Measurements from ENCODE around the gene ZNF44. TPM values are rescaled to one million over a fixed set of nuclear protein-coding genes. Genes with fewer than 3 reads are reported as not detected.

The ZNF44 gene
- total RNA-seq, 2 donors from 2014 or later, result 8.8 to 10.5 TPM

- ATAC-seq, result peak; percentile 72
- no peaks in the 10 kb centered on the region for H3K36me3 ChIP-seq (replicated peaks in 1 of 2; ENCODE audit: insufficient read depth in 1 of 2, low read depth in 2 of 2)
- H3K27me3 ChIP-seq, result no peaks in the 10 kb centered on the region
- WGBS, 2 donors, result 0 to 1% methylated on average over 6 to 18 of the region's 18 CpGs
- intact Hi-C loops (cut with DNase I), result no loop called here
- H3K27ac ChIP-seq, result peak overlapping the region; percentile 93 to 99 (median 98)
- TF ChIP-seq CTCF (IDR thresholded peaks at IDR 0.05), result no peak
- peak; percentile 70 to 88 (median 79) for TF ChIP-seq POLR2A (IDR thresholded peaks at IDR 0.05)
- peaks cover 24% of the 10 kb centered on the region for H3K4me1 ChIP-seq
- peak; percentile 87 to 96 (median 95) for DNase-seq
- no peaks in the 10 kb centered on the region for H3K9me3 ChIP-seq
- peak overlapping the region; percentile 89 to 95 for H3K4me3 ChIP-seq
These were observed 870 bp downstream of the ZNF44 start for GRCh38 chr19:12293777-12294248.

GRCh38 chr19:12289790-12290065, 5.0 kb downstream of the ZNF44 start:
- Histone ChIP-seq H3K4me1 (peaks cover 18% of the 10 kb centered on the region), H3K4me3 (no peak overlapping the region), H3K36me3 (replicated peaks in 1 of 2; ENCODE audit: insufficient read depth in 1 of 2, low read depth in 2 of 2) (no peaks in the 10 kb centered on the region), H3K27me3 (no peaks in the 10 kb centered on the region), H3K27ac (peak overlapping the region in 1 of 4 donors; percentile 25), H3K9me3 (no peaks in the 10 kb centered on the region)
- ATAC-seq (no peak), DNase-seq (no peak)
- WGBS, 2 donors, result 93 to 96% methylated on average over 7 of the region's 7 CpGs
- no peak for TF ChIP-seq POLR2A (IDR thresholded peaks at IDR 0.05)
- no peak for TF ChIP-seq CTCF (IDR thresholded peaks at IDR 0.05)
- intact Hi-C loops (cut with DNase I), result no loop called here

GRCh38 chr19:12287958-12288500, 6.7 kb downstream of the ZNF44 start:
- ATAC-seq (no peak), DNase-seq (no peak)
- H3K9me3 ChIP-seq, result no peaks in the 10 kb centered on the region
- peaks cover 14% of the 10 kb centered on the region for H3K4me1 ChIP-seq
- WGBS, 2 donors, result 67 to 72% methylated on average over 1 of the region's 1 CpG
- no peaks in the 10 kb centered on the region for H3K27me3 ChIP-seq
- H3K4me3 ChIP-seq, result no peak overlapping the region
- H3K36me3 ChIP-seq (replicated peaks in 1 of 2; ENCODE audit: insufficient read depth in 1 of 2, low read depth in 2 of 2), result no peaks in the 10 kb centered on the region
- intact Hi-C loops (cut with DNase I), result no loop called here
- H3K27ac ChIP-seq, result no peak overlapping the region
- TF ChIP-seq POLR2A (IDR thresholded peaks at IDR 0.05) (no peak), CTCF (IDR thresholded peaks at IDR 0.05) (no peak)

GRCh38 chr19:12284631-12285030, 10.1 kb downstream of the ZNF44 start:
- no peak for TF ChIP-seq CTCF (IDR thresholded peaks at IDR 0.05)
- ATAC-seq, result no peak
- WGBS, 2 donors, result 90 to 98% methylated on average over 11 to 18 of the region's 18 CpGs
- no peaks in the 10 kb centered on the region for H3K27me3 ChIP-seq
- H3K4me1 ChIP-seq, result peaks cover 12% of the 10 kb centered on the region
- DNase-seq, result no peak
- no peaks in the 10 kb centered on the region for H3K36me3 ChIP-seq (replicated peaks in 1 of 2; ENCODE audit: insufficient read depth in 1 of 2, low read depth in 2 of 2)
- no peak overlapping the region for H3K4me3 ChIP-seq
- intact Hi-C loops (cut with DNase I), result no loop called here
- no peak overlapping the region for H3K27ac ChIP-seq
- H3K9me3 ChIP-seq, result no peaks in the 10 kb centered on the region

- 97 to 99% methylated on average over 12 to 14 of the region's 14 CpGs for whole genome bisulfite sequencing, 2 donors
- Histone ChIP-seq H3K4me1 (peaks cover 8% of the 10 kb centered on the region), H3K4me3 (no peak overlapping the region), H3K27ac (no peak overlapping the region), H3K27me3 (no peaks in the 10 kb centered on the region), H3K9me3 (no peaks in the 10 kb centered on the region), H3K36me3 (replicated peaks in 1 of 2; ENCODE audit: insufficient read depth in 1 of 2, low read depth in 2 of 2) (no peaks in the 10 kb centered on the region)
- no peak for ATAC-seq
- intact Hi-C loops (cut with DNase I), result no loop called here
- TF ChIP-seq CTCF (IDR thresholded peaks at IDR 0.05) (no peak), POLR2A (IDR thresholded peaks at IDR 0.05) (no peak)
- no peak for DNase-seq
These were observed 10.5 kb downstream of the ZNF44 start for GRCh38 chr19:12284226-12284625.
